Transverse colon (tissue), 4 donors: ENCODE data around the gene BMERB1. TPM values are rescaled to one million over a fixed set of nuclear protein-coding genes. Genes with fewer than 3 reads are reported as not detected.

Experiments used
- DNase-seq: peaks from one replicate; pipeline ENCODE4 v3.0.0-alpha.2; 2019
- H3K27ac ChIP-seq, 4 donors: fragments of 200-600 bp; sonication (generic); 2 replicates each; pipeline ENCODE4 v1.5.1; 2016 to 2018; ENCODE audit warnings: inconsistent platforms in 4 of 4
- H3K27me3 ChIP-seq: fragments of 200-600 bp; sonication (generic); 2 replicates; pipeline ENCODE4 v1.5.1; 2017; ENCODE audit warnings: inconsistent platforms
- H3K36me3 ChIP-seq, 4 donors: fragments of 200-600 bp; sonication (generic); 2 replicates each; pipeline ENCODE4 v1.5.1; 2017 to 2019; ENCODE audit warnings: inconsistent platforms in 4 of 4
- H3K4me1 ChIP-seq, 4 donors: fragments of 200-600 bp; sonication (generic); 2 replicates each; pipeline ENCODE4 v1.5.1; 2017 to 2020; ENCODE audit warnings: inconsistent platforms in 4 of 4
- H3K4me3 ChIP-seq, 4 donors: fragments of 200-600 bp; sonication (generic); 1 replicate in 1 of 4; 2 replicates in 3 of 4; pipeline versions ENCODE4 v1.5.1 to v1.6.1; 2017 to 2019; ENCODE audit warnings: inconsistent platforms in 4 of 4
- H3K9me3 ChIP-seq, 2 donors: fragments of 200-600 bp; sonication (generic); 2 replicates each; pipeline ENCODE4 v1.5.1; 2017 to 2019; ENCODE audit warnings: inconsistent platforms in 2 of 2
- CTCF ChIP-seq, 5 experiments: fragments of 200-600 bp in 3 of 5; fragments of 450-650 bp in 2 of 5; sonication (generic) in 3 of 5; IDR thresholded peaks; 1 replicate in 2 of 5; 2 replicates in 3 of 5; pipeline ENCODE4 v1.5.1; 2016 to 2017; ENCODE audit warnings: antibody characterized with exemption in 5 of 5, inconsistent platforms in 3 of 5, mild to moderate bottlenecking in 2 of 5, moderate library complexity in 1 of 5
- EP300 ChIP-seq: sonication (generic); formaldehyde crosslinking; IDR thresholded peaks from one replicate; pipeline ENCODE4 v1.6.1; 2017; ENCODE audit warnings: antibody characterized with exemption, low read depth
- POLR2A ChIP-seq: fragments of 450-650 bp; IDR thresholded peaks from one replicate; pipeline ENCODE4 v1.6.1; 2016; ENCODE audit warnings: antibody characterized with exemption, mild to moderate bottlenecking, moderate library complexity
- POLR2AphosphoS5 ChIP-seq, 3 donors: sonication (generic); formaldehyde crosslinking; IDR thresholded peaks; one replicate each; pipeline ENCODE4 v1.6.1; 2016; ENCODE audit warnings: antibody characterized with exemption in 3 of 3
- WGBS, 2 donors: methylation state at CpG; one replicate each; pipeline ENCODE4 v1.1.5; 2018; ENCODE audit warnings: low coverage in 1 of 2; 5-methylcytosine and 5-hydroxymethylcytosine counted together
- in situ Hi-C, 4 donors: fragments of 200-750 bp; cut with MboI; loops; one replicate each; pipeline versions ENCODE4 v1.15.0 to v1.15.1; 2017; ENCODE audit warnings: low sequenced_read_pairs in 3 of 4, low pct_ligation_motif_present in 1 of 4, low pct_unique_long_range_greater_than_20kb in 1 of 4
- intact Hi-C: fragments of 100-400 bp; cut with DNase I; formaldehyde crosslinking; loops from one replicate; pipeline ENCODE4 v1.15.1; 2023; ENCODE audit warnings: low total_unique reads
- total RNA-seq, 4 donors: library from RNA; depleted of rRNA; stranded (reverse); fragments of >200 nt; gene quantifications; one replicate each; pipeline ENCODE4 v1.1.0, GENCODE V29; 2016

The BMERB1 gene
- total RNA-seq, 4 donors from 2014 or later: 8.6 to 65.1 (median 14.1) TPM

DNA sequence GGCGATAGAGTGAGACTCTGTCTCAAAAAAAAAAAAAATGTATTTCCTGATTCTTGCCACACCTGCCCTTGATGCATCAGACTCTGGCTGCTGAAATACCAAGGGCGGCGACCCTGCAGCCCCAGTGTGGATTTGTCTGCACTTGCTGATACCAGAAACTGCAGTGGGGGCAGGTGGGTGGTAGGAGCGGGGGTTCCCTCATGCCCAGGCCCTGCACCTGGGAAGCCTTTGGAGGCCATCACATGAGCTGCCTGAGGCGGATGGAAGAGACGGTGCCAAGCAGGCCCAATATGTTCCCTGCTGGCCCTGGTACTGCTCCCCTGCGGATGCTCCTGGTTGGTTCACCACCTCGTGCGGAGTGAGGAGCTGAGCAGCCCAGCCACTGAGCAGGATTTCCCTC, 157.9 kb downstream of the BMERB1 start:
- no peak for TF ChIP-seq POLR2AphosphoS5 (IDR thresholded peaks at IDR 0.05)
- no peak for TF ChIP-seq EP300
- no peak for TF ChIP-seq CTCF (IDR thresholded peaks at IDR 0.05)
- TF ChIP-seq POLR2A: no peak
- no peak overlapping the region for H3K4me3 ChIP-seq
- 51 to 62% methylated on average over 2 to 9 of the region's 9 CpGs for WGBS, 2 donors
- intact Hi-C loops (no loop called here), in situ Hi-C loops (no loop called here)
- H3K4me1 ChIP-seq: peaks cover 10 to 32% (median 16%) of the 10 kb centered on the region in 4 donors
- H3K9me3 ChIP-seq: no peaks in the 10 kb centered on the region
- peaks cover 0 to 19% (median 7%) of the 10 kb centered on the region in 4 donors for H3K36me3 ChIP-seq
- DNase-seq: peak; percentile 27
- peak overlapping the region; percentile 28 to 90 (median 41) for H3K27ac ChIP-seq
- no peaks in the 10 kb centered on the region for H3K27me3 ChIP-seq

GRCh38 chr16:15593235-15593634, 158.8 kb downstream of the BMERB1 start:
- peaks cover 0 to 27% (median 9%) of the 10 kb centered on the region in 4 donors for H3K36me3 ChIP-seq
- 87 to 92% methylated on average over 5 to 9 of the region's 9 CpGs for WGBS, 2 donors
- H3K4me3 ChIP-seq: no peak overlapping the region
- intact Hi-C loops (loop anchor here (1.0 kb wide), 1 partner anchor 21 kb away; no protein-coding TSS in a partner anchor), in situ Hi-C loops (no loop called here)
- no peak for TF ChIP-seq EP300
- H3K27ac ChIP-seq: no peak overlapping the region
- DNase-seq: no peak
- no peaks in the 10 kb centered on the region for H3K27me3 ChIP-seq
- peaks cover 10 to 32% (median 16%) of the 10 kb centered on the region in 4 donors for H3K4me1 ChIP-seq
- H3K9me3 ChIP-seq: no peaks in the 10 kb centered on the region

- in situ Hi-C loops: no loop called here
- no peak for DNase-seq
- peak overlapping the region in 1 of 4 donors; percentile 14 for H3K27ac ChIP-seq
- no peaks in the 10 kb centered on the region for H3K9me3 ChIP-seq
- WGBS, 2 donors: 61 to 77% methylated on average over 6 of the region's 6 CpGs
- H3K27me3 ChIP-seq: no peaks in the 10 kb centered on the region
- H3K36me3 ChIP-seq: peaks cover 0 to 42% (median 14%) of the 10 kb centered on the region in 4 donors
- H3K4me3 ChIP-seq: no peak overlapping the region
- H3K4me1 ChIP-seq: peaks cover 10 to 24% (median 14%) of the 10 kb centered on the region in 4 donors
- TF ChIP-seq CTCF (IDR thresholded peaks at IDR 0.05) (no peak), POLR2AphosphoS5 (IDR thresholded peaks at IDR 0.05) (no peak), EP300 (no peak), POLR2A (no peak)
- intact Hi-C loops: no loop called here
Observed at GRCh38 chr16:15594711-15595320, 160.4 kb downstream of the BMERB1 start.

DNA sequence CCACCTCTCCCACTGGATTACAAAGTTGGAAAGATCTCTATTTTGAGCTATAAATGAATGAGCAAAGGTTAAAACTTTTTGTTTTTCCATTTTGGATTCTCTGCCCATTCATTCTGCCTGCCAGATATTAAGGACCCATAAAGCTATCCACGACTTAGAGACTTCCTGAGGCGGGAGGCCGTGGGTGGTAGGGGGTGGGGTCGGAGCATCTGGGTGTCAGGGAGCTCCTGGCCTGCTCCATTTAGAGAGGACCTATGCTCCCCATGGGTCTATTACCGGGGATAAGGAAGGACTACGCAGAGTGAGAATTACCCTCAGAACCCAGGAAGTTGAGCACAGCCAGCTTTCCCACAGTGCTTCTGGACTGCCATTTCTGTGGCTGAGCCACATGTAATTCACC, 162.7 kb downstream of the BMERB1 start:
- TF ChIP-seq POLR2A: no peak
- no peak for TF ChIP-seq EP300
- TF ChIP-seq CTCF (IDR thresholded peaks at IDR 0.05): no peak
- no peak for TF ChIP-seq POLR2AphosphoS5 (IDR thresholded peaks at IDR 0.05)
- H3K27ac ChIP-seq: no peak overlapping the region
- in situ Hi-C loops: no loop called here

More for the DNA sequence above, 162.7 kb downstream of the BMERB1 start:
- no peaks in the 10 kb centered on the region for H3K9me3 ChIP-seq
- H3K27me3 ChIP-seq: no peaks in the 10 kb centered on the region
- no peak overlapping the region for H3K4me3 ChIP-seq
- 74 to 80% methylated on average over 6 of the region's 6 CpGs for WGBS, 2 donors
- intact Hi-C loops: no loop called here
- H3K36me3 ChIP-seq: peaks cover 0 to 65% (median 26%) of the 10 kb centered on the region in 4 donors
- DNase-seq: no peak
- peaks cover 0 to 5% (median 3%) of the 10 kb centered on the region in 4 donors for H3K4me1 ChIP-seq
